ENCODE measurements around the gene COL9A3.

DNA sequence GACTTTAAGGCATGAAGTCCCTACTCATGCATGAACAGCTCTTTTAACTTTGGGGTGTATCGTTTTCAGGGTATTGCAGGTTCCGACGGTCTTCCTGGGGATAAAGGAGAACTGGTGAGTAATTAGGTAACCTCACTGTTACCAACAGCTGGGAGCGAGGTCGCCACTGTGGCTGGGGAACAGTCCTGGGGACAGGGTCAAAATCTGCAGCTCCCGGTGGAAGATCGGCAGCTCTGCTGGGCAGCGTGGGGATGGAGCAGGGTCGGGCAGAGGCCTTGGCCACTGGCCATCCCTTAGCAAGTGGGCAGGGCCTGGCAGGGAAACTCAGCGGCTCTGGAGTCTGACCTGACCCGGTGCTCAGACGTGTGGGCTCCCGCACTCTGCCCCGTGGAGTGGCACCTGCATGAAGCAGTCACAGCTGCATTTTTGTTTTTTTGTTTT is 16.1 kb downstream of the COL9A3 start:
- no peak for TF ChIP-seq ZNF274 (IDR thresholded peaks at IDR 0.05; ENCODE audit: borderline replicate concordance, extremely low read depth, low read length)
- no peak for TF ChIP-seq CBX5 (IDR thresholded peaks at IDR 0.05; ENCODE audit: low read depth, low read length)
- TF ChIP-seq EP300 (IDR thresholded peaks at IDR 0.05; ENCODE audit: borderline replicate concordance in 1 of 2, low read depth in 2 of 2, low read length in 2 of 2): no peak
- no peak for TF ChIP-seq GTF2F1 (IDR thresholded peaks at IDR 0.05; ENCODE audit: borderline replicate concordance, low read depth, low read length)
- TF ChIP-seq TAF1 (IDR thresholded peaks at IDR 0.05; ENCODE audit: low read depth, low read length): no peak
- TF ChIP-seq KDM1A (IDR thresholded peaks at IDR 0.05; ENCODE audit: borderline replicate concordance, low read length): no peak
- no peak for TF ChIP-seq EZH2 (IDR thresholded peaks at IDR 0.05; ENCODE audit: low read depth, low read length, severe bottlenecking)
- TF ChIP-seq, protein P1, sequence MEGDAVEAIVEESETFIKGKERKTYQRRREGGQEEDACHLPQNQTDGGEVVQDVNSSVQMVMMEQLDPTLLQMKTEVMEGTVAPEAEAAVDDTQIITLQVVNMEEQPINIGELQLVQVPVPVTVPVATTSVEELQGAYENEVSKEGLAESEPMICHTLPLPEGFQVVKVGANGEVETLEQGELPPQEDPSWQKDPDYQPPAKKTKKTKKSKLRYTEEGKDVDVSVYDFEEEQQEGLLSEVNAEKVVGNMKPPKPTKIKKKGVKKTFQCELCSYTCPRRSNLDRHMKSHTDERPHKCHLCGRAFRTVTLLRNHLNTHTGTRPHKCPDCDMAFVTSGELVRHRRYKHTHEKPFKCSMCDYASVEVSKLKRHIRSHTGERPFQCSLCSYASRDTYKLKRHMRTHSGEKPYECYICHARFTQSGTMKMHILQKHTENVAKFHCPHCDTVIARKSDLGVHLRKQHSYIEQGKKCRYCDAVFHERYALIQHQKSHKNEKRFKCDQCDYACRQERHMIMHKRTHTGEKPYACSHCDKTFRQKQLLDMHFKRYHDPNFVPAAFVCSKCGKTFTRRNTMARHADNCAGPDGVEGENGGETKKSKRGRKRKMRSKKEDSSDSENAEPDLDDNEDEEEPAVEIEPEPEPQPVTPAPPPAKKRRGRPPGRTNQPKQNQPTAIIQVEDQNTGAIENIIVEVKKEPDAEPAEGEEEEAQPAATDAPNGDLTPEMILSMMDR (IDR thresholded peaks at IDR 0.05; ENCODE audit: control extremely low read depth in 1 of 3, insufficient read depth in 1 of 3, low read depth in 1 of 3, low read length in 3 of 3): no peak
- no peak for TF ChIP-seq YY1 (IDR thresholded peaks at IDR 0.05; ENCODE audit: low read depth, low read length)
- no peak for TF ChIP-seq RAD21 (IDR thresholded peaks at IDR 0.05 in 1 of 2, conservative IDR thresholded peaks at IDR 0.05 in 1 of 2; ENCODE audit: low read depth in 2 of 2, low read length in 2 of 2)
- TF ChIP-seq KDM5A (IDR thresholded peaks at IDR 0.05; ENCODE audit: low read length): no peak

Data from H1 (cell line).